Measurements from ENCODE around the gene CTNNA2.

The CTNNA2 gene

GRCh38 chr2:79512442-79513401 lies at the start of gene CTNNA2:
CTNNA2 (plus strand) TSS chr2:79513051.
- no peak within 1 kb of the TSS for H3K27ac ChIP-seq
- peak within 1 kb of the TSS in 4 of 7 experiments; percentile 14 to 30 (median 26) for H3K4me3 ChIP-seq

GRCh38 chr2:79487399-79487798 lies 25.5 kb upstream of the CTNNA2 start:
- no peak overlapping the region for H3K4me3 ChIP-seq
- H3K27ac ChIP-seq: no peak overlapping the region

- H3K27ac ChIP-seq: no peak overlapping the region
- no peak overlapping the region for H3K4me3 ChIP-seq
Measured at GRCh38 chr2:79511320-79511951, 1.4 kb upstream of the CTNNA2 start.

GRCh38 chr2:79513711-79514110 lies 860 bp downstream of the CTNNA2 start:
- H3K27ac ChIP-seq: no peak overlapping the region
- no peak overlapping the region for H3K4me3 ChIP-seq

GRCh38 chr2:79529636-79530035 lies 16.8 kb downstream of the CTNNA2 start:
- no peak overlapping the region for H3K4me3 ChIP-seq
- H3K27ac ChIP-seq: no peak overlapping the region

- H3K4me3 ChIP-seq: no peak overlapping the region
Measured at GRCh38 chr2:79530443-79530842, 17.6 kb downstream of the CTNNA2 start.

GRCh38 chr2:79547568-79547967 lies 34.7 kb downstream of the CTNNA2 start:
- Histone ChIP-seq H3K27ac (no peak overlapping the region), H3K4me3 (no peak overlapping the region)

More at GRCh38 chr2:79530443-79530842, 17.6 kb downstream of the CTNNA2 start:
- no peak overlapping the region for H3K27ac ChIP-seq

- H3K4me3 ChIP-seq: no peak overlapping the region
- no peak overlapping the region for H3K27ac ChIP-seq
Measured at GRCh38 chr2:79552653-79553052, 39.8 kb downstream of the CTNNA2 start.

GRCh38 chr2:79554899-79555298 lies 42.0 kb downstream of the CTNNA2 start:
- no peak overlapping the region for H3K27ac ChIP-seq
- no peak overlapping the region for H3K4me3 ChIP-seq

- H3K27ac ChIP-seq: no peak overlapping the region
- H3K4me3 ChIP-seq: no peak overlapping the region
Measured at GRCh38 chr2:79564065-79564464, 51.2 kb downstream of the CTNNA2 start.

GRCh38 chr2:79569048-79569447 lies 56.2 kb downstream of the CTNNA2 start:
- no peak overlapping the region for H3K27ac ChIP-seq
- no peak overlapping the region for H3K4me3 ChIP-seq

GRCh38 chr2:79573895-79574674 lies 61.2 kb downstream of the CTNNA2 start:
- H3K4me3 ChIP-seq: no peak overlapping the region
- H3K27ac ChIP-seq: no peak overlapping the region

GRCh38 chr2:79576451-79576850 lies 63.6 kb downstream of the CTNNA2 start:
- Histone ChIP-seq H3K4me3 (no peak overlapping the region), H3K27ac (no peak overlapping the region)

GRCh38 chr2:79578952-79579351 lies 66.1 kb downstream of the CTNNA2 start:
- Histone ChIP-seq H3K4me3 (no peak overlapping the region), H3K27ac (no peak overlapping the region)

- H3K27ac ChIP-seq: no peak overlapping the region
- H3K4me3 ChIP-seq: no peak overlapping the region
Measured at GRCh38 chr2:79580175-79580574, 67.3 kb downstream of the CTNNA2 start.

- H3K4me3 ChIP-seq: no peak overlapping the region
Measured at GRCh38 chr2:79585701-79586433, 73.0 kb downstream of the CTNNA2 start.

GRCh38 chr2:79591281-79591680 lies 78.4 kb downstream of the CTNNA2 start:
- Histone ChIP-seq H3K27ac (no peak overlapping the region), H3K4me3 (no peak overlapping the region)

More at GRCh38 chr2:79585701-79586433, 73.0 kb downstream of the CTNNA2 start:
- no peak overlapping the region for H3K27ac ChIP-seq

GRCh38 chr2:79593237-79593867 lies 80.5 kb downstream of the CTNNA2 start:
- H3K4me3 ChIP-seq: no peak overlapping the region

GRCh38 chr2:79596403-79596802 lies 83.6 kb downstream of the CTNNA2 start:
- Histone ChIP-seq H3K27ac (no peak overlapping the region), H3K4me3 (no peak overlapping the region)

More at GRCh38 chr2:79593237-79593867, 80.5 kb downstream of the CTNNA2 start:
- H3K27ac ChIP-seq: no peak overlapping the region

Data from skin epidermis (tissue), 12 donors.